Measurements from ENCODE around the gene CCNA2.

CCNA2 gene

DNA sequence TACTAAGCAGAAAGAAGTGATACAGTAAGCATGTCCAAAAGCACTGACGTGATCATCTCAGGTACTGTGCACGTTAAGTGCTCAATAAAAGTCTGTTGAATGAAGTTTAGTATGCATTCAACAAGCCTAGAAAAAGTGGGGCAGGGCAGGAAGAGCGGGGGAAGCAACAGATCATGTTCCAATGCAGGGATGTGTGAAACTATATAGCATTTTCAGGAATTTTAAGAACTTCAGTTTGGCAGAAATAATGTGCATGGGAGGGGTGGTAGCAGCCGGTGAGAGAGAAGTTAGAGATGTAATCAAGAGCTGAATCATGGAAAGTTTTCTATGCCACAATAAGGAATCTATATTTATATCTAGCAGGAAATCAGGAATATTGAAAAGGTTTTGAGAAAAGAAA, 19.2 kb upstream of the CCNA2 start:
- no peak for TF ChIP-seq RAD21 (IDR thresholded peaks at IDR 0.05; ENCODE audit: low read depth)
- TF ChIP-seq CEBPB (IDR thresholded peaks at IDR 0.05), result no peak
- no peak for TF ChIP-seq NFIC (IDR thresholded peaks at IDR 0.05)
- no peak for TF ChIP-seq USF1 (IDR thresholded peaks at IDR 0.05)
- no peak for TF ChIP-seq MAX (IDR thresholded peaks at IDR 0.05)
- no peak for TF ChIP-seq EP300 (IDR thresholded peaks at IDR 0.05; ENCODE audit: borderline replicate concordance)
- no peak for TF ChIP-seq EGR1 (IDR thresholded peaks at IDR 0.05)
- no peak for TF ChIP-seq FOXM1 (IDR thresholded peaks at IDR 0.05; ENCODE audit: borderline replicate concordance, low read depth)
- TF ChIP-seq YY1 (IDR thresholded peaks at IDR 0.05; ENCODE audit: low read depth), result no peak
- TF ChIP-seq ZBTB7A (IDR thresholded peaks at IDR 0.05; ENCODE audit: low read depth), result no peak
- no peak for TF ChIP-seq TAF1 (IDR thresholded peaks at IDR 0.05; ENCODE audit: low read depth)
- no peak for TF ChIP-seq CREB1 (IDR thresholded peaks at IDR 0.05; ENCODE audit: low read depth)
- TF ChIP-seq TEAD4 (IDR thresholded peaks at IDR 0.05), result no peak
- TF ChIP-seq REST (IDR thresholded peaks at IDR 0.05; ENCODE audit: low read depth), result no peak
- no peak for TF ChIP-seq TCF12 (IDR thresholded peaks at IDR 0.05; ENCODE audit: low read depth)

DNA sequence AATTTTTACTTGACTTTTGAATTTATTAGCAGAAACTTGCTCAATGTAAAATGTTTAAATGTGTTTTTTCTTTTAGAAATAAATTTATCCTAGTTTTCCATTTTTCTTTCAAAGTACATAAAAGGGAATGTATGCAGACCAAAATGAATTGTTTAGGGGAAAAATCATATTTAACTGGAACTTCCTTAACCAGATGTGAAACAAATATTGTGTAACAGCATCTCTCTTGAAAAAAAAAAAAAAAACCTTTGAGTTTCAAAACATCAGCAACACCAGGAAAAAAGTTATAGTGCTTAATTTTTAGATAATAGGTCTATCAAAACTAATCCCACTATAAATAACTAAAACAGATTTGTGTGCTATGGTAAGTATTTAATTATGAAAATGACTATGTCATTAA, 14.5 kb upstream of the CCNA2 start:
- TF ChIP-seq EP300 (IDR thresholded peaks at IDR 0.05; ENCODE audit: borderline replicate concordance) (no peak), TAF1 (IDR thresholded peaks at IDR 0.05; ENCODE audit: low read depth) (no peak), USF1 (IDR thresholded peaks at IDR 0.05) (no peak), TEAD4 (IDR thresholded peaks at IDR 0.05) (no peak), NFIC (IDR thresholded peaks at IDR 0.05) (no peak)

- no peak for TF ChIP-seq FOXM1 (IDR thresholded peaks at IDR 0.05; ENCODE audit: borderline replicate concordance, low read depth)
- no peak for TF ChIP-seq ZBTB7A (IDR thresholded peaks at IDR 0.05; ENCODE audit: low read depth)
- TF ChIP-seq TEAD4 (IDR thresholded peaks at IDR 0.05), result no peak
- TF ChIP-seq USF1 (IDR thresholded peaks at IDR 0.05), result no peak
- TF ChIP-seq RAD21 (IDR thresholded peaks at IDR 0.05; ENCODE audit: low read depth), result no peak
- TF ChIP-seq MAX (IDR thresholded peaks at IDR 0.05), result no peak
Measured at GRCh38 chr4:121829511-121829910, 5.8 kb upstream of the CCNA2 start.

- TF ChIP-seq USF1 (IDR thresholded peaks at IDR 0.05), result no peak
- TF ChIP-seq NFIC (IDR thresholded peaks at IDR 0.05), result no peak
- TF ChIP-seq EP300 (IDR thresholded peaks at IDR 0.05; ENCODE audit: borderline replicate concordance), result no peak
- TF ChIP-seq TAF1 (IDR thresholded peaks at IDR 0.05; ENCODE audit: low read depth), result no peak
Measured at GRCh38 chr4:121827853-121828252, 4.2 kb upstream of the CCNA2 start.

DNA sequence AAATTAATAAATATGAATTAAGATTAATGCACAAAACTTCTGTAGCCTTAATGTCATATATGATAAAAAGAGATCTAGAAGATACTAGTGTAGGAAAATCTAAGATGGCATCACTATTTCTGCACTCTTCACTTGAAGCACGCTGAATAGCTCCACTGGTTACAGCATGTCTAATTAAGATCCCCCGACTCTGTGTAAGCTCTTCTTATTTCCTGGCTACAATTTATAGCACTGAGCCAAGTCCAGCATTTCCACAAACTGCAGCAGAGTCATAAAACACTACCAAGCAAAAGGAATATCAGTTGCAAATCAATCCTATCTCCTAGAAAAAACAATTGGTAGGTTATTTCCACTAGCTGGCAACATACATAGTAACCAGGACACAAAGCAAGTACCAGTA, 1.3 kb upstream of the CCNA2 start:
- TF ChIP-seq CEBPB (IDR thresholded peaks at IDR 0.05), result no peak
- no peak for TF ChIP-seq USF1 (IDR thresholded peaks at IDR 0.05)
- TF ChIP-seq ZBTB7A (IDR thresholded peaks at IDR 0.05; ENCODE audit: low read depth), result no peak
- no peak for TF ChIP-seq NFIC (IDR thresholded peaks at IDR 0.05)
- no peak for TF ChIP-seq YY1 (IDR thresholded peaks at IDR 0.05; ENCODE audit: low read depth)
- no peak for TF ChIP-seq MAX (IDR thresholded peaks at IDR 0.05)
- TF ChIP-seq TAF1 (IDR thresholded peaks at IDR 0.05; ENCODE audit: low read depth), result no peak
- TF ChIP-seq REST (IDR thresholded peaks at IDR 0.05; ENCODE audit: low read depth), result no peak

All from Ishikawa (cell line).